Measurements from ENCODE around the gene SERTAD3.

SERTAD3 gene

DNA sequence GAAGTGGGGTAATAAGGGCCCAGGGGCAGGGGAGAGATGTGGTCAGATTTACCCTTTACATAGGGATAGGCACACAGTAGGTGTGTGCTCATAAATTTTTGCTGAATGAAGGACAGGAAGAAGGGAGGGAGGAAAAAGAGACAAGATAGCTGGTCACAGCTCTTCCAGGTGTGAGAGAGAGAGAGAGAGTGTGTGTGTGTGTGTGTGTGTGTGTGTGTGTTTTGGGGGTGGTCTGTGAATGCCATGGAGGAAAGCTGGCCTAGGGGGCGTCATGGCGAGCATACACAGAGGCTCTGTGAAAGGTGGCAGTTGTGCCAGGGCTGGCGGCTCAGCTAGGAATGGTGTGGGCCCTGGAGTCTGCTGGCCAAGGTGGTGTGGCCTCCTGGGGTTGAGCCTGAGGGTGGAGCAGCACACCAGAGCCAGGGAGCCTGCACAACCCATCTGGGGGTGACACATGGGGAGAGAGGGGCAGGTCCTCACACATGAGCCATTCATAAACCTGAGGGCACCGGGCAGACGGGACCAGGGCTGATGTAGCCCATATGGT lies 25.0 kb downstream of the SERTAD3 start:
- CTCF ChIA-PET = interaction anchor here (2.0 kb wide), 1 partner anchor 8 kb away, joined by 6 read pairs; no protein-coding TSS in a partner anchor
- POLR2A ChIA-PET = interaction anchor here (0.8 to 1.1 kb wide), 2 partner anchors 16 to 24 kb away, joined by 3 to 4 read pairs; no protein-coding TSS in a partner anchor
- TF ChIP-seq LEF1 (IDR thresholded peaks at IDR 0.05; ENCODE audit: borderline replicate concordance) (no peak), FOXA1 (IDR thresholded peaks at IDR 0.05) (no peak), CTBP1 (IDR thresholded peaks at IDR 0.05; ENCODE audit: borderline replicate concordance) (no peak), NFRKB (IDR thresholded peaks at IDR 0.05) (no peak), BHLHE40 (IDR thresholded peaks at IDR 0.05; ENCODE audit: borderline replicate concordance) (no peak), L3MBTL2 (conservative IDR thresholded peaks at IDR 0.05) (no peak), FOXK2 (IDR thresholded peaks at IDR 0.05) (no peak), FOXM1 (IDR thresholded peaks at IDR 0.05; ENCODE audit: borderline replicate concordance) (no peak)
- TF ChIP-seq, protein P1, sequence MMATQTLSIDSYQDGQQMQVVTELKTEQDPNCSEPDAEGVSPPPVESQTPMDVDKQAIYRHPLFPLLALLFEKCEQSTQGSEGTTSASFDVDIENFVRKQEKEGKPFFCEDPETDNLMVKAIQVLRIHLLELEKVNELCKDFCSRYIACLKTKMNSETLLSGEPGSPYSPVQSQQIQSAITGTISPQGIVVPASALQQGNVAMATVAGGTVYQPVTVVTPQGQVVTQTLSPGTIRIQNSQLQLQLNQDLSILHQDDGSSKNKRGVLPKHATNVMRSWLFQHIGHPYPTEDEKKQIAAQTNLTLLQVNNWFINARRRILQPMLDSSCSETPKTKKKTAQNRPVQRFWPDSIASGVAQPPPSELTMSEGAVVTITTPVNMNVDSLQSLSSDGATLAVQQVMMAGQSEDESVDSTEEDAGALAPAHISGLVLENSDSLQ (IDR thresholded peaks at IDR 0.05) = no peak
- DNase-seq (ENCODE audit: extremely low spot score) = no peak

DNA sequence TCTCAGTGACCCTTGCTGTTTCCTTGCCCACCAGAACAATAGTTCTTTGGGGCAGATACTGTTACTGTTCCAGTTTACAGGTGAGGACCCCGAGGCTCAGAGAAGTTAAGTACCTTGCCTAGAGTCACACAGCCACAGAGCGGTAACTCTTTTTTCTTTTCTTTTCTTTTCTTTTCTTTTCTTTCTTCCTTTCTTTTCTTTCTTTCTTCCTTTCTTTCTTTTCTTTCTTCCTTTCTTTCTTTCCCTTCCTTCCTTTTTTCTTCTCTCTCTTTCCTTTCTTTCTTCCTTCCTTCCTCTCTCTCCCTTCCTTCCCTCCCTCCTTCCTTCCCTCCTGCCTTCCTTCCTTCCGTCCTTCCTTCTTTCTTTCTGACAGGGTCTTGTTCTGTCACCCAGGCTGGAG lies 26.1 kb downstream of the SERTAD3 start:
- DNase-seq (ENCODE audit: extremely low spot score) = no peak
- CTCF ChIA-PET = interaction anchor here (1.2 kb wide), 1 partner anchor 46 kb away, joined by 3 read pairs; no protein-coding TSS in a partner anchor
- no peak for TF ChIP-seq FOXM1 (IDR thresholded peaks at IDR 0.05; ENCODE audit: borderline replicate concordance)
- TF ChIP-seq ARNT (IDR thresholded peaks at IDR 0.05) = no peak
- TF ChIP-seq SUZ12 (IDR thresholded peaks at IDR 0.05) = no peak
- no peak for TF ChIP-seq HDGF (IDR thresholded peaks at IDR 0.05; ENCODE audit: borderline replicate concordance)
- TF ChIP-seq, protein P1 (IDR thresholded peaks at IDR 0.05) = no peak
- TF ChIP-seq NFRKB (IDR thresholded peaks at IDR 0.05) = no peak
- TF ChIP-seq TARDBP (IDR thresholded peaks at IDR 0.05) = no peak
- no peak for TF ChIP-seq SP1 (IDR thresholded peaks at IDR 0.05)
- TF ChIP-seq FOXA1 (IDR thresholded peaks at IDR 0.05) = no peak
- no peak for TF ChIP-seq LEF1 (IDR thresholded peaks at IDR 0.05; ENCODE audit: borderline replicate concordance)
- TF ChIP-seq CTBP1 (IDR thresholded peaks at IDR 0.05; ENCODE audit: borderline replicate concordance) = no peak
- no peak for TF ChIP-seq L3MBTL2 (conservative IDR thresholded peaks at IDR 0.05)
- TF ChIP-seq FOXK2 (IDR thresholded peaks at IDR 0.05) = no peak
- POLR2A ChIA-PET = no interaction called here

DNA sequence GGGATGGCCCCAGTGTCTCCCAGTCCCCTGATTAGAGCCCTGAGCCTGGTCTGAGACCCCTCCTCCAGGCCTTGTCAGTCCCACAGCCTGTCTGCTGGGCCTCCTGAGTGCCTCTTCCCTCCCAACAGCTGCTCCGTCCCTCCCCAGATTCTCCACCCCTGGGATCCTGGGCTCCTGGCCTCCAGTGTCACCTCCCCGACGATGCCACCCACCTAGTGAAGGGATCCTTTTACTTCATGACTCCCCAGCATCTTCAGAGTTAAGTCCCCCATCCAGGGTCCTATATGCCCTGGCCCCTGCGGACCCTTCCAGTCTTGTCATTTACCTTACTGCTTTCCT lies 26.5 kb downstream of the SERTAD3 start:
- TF ChIP-seq, protein P1 (IDR thresholded peaks at IDR 0.05) = no peak
- no peak for TF ChIP-seq BHLHE40 (IDR thresholded peaks at IDR 0.05; ENCODE audit: borderline replicate concordance)
- TF ChIP-seq LEF1 (IDR thresholded peaks at IDR 0.05; ENCODE audit: borderline replicate concordance) = no peak
- no peak for TF ChIP-seq L3MBTL2 (conservative IDR thresholded peaks at IDR 0.05)
- TF ChIP-seq SP1 (IDR thresholded peaks at IDR 0.05) = no peak
- no peak for TF ChIP-seq TARDBP (IDR thresholded peaks at IDR 0.05)
- no peak for TF ChIP-seq FOXK2 (IDR thresholded peaks at IDR 0.05)
- no peak for TF ChIP-seq CTBP1 (IDR thresholded peaks at IDR 0.05; ENCODE audit: borderline replicate concordance)
- TF ChIP-seq FOXM1 (IDR thresholded peaks at IDR 0.05; ENCODE audit: borderline replicate concordance) = no peak
- TF ChIP-seq NFRKB (IDR thresholded peaks at IDR 0.05) = no peak
- CTCF ChIA-PET = interaction anchor here (1.2 kb wide), 1 partner anchor 46 kb away, joined by 3 read pairs; no protein-coding TSS in a partner anchor
- no peak for DNase-seq (ENCODE audit: extremely low spot score)
- POLR2A ChIA-PET = interaction anchor here (0.6 kb wide), 1 partner anchor 21 kb away, joined by 3 read pairs; no protein-coding TSS in a partner anchor

DNA sequence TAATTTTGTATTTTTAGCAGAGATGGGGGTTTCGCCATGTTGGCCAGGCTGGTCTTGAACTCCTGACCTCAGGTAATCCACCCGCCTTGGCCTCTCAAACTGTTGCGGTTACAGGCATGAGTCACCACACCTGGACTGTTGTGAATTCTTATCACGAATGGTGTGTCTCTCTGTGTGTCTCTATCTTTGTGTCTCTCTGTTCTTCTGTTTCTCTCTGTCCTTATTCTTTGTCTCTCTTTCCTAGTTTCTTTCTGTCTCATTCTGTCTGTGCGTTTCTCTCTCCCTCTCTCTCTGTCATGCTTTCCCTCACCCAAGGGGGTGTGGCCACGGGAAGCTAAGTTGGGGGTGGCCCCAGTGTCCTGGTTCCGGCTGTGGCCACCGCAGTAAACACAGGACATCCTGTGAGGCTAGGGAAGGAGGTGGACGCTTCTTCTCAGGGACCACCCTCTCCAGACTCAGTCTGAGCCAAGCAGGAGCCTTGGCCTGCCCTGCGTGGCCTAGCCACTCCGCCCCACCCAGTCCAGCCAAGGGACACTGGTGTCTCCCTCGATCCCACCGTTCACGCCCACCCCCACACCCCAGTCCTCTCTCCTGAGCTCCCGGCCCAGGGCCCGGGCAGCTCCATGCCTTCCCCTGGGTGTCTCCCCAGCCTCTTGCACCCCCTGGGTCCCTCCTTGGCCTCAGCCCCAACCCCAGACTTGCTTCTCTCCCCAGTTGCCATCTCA lies 27.1 kb downstream of the SERTAD3 start:
- no peak for DNase-seq (ENCODE audit: extremely low spot score)
- no peak for TF ChIP-seq FOXA1 (IDR thresholded peaks at IDR 0.05)
- TF ChIP-seq LEF1 (IDR thresholded peaks at IDR 0.05; ENCODE audit: borderline replicate concordance) = no peak
- TF ChIP-seq BHLHE40 (IDR thresholded peaks at IDR 0.05; ENCODE audit: borderline replicate concordance) = no peak
- ChIA-PET CTCF (interaction anchor here (0.7 to 1.2 kb wide), 2 partner anchors 21 to 47 kb away, joined by 3 read pairs; no protein-coding TSS in a partner anchor), POLR2A (interaction anchor here (0.6 kb wide), 1 partner anchor 21 kb away, joined by 3 read pairs; no protein-coding TSS in a partner anchor)

DNA sequence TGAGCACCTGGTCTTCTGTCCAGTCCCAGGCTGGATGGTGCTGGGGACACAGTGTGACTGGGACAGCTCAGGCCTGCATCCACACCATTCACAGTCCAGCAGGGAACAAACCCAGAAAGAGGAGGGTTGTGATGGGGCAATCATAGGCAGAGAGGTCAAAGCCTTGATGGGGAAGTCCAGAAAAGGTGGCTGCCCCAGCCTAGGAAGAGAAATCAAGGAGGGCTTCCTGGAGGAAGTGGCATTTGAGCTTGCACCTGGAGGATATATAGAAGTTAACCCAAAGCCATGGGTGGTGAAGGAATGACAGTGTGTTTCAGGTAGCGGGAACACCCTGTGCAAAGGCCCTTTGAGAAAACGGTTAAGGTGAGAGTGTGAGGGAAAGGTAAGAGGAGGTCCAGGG lies 28.4 kb downstream of the SERTAD3 start:
- ChIA-PET POLR2A (no interaction called here), CTCF (interaction anchor here (0.6 kb wide), 2 partner anchors 9 to 51 kb away, joined by 3 read pairs; no protein-coding TSS in a partner anchor)
- no peak for TF ChIP-seq CTBP1 (IDR thresholded peaks at IDR 0.05; ENCODE audit: borderline replicate concordance)
- DNase-seq (ENCODE audit: extremely low spot score) = no peak

DNA sequence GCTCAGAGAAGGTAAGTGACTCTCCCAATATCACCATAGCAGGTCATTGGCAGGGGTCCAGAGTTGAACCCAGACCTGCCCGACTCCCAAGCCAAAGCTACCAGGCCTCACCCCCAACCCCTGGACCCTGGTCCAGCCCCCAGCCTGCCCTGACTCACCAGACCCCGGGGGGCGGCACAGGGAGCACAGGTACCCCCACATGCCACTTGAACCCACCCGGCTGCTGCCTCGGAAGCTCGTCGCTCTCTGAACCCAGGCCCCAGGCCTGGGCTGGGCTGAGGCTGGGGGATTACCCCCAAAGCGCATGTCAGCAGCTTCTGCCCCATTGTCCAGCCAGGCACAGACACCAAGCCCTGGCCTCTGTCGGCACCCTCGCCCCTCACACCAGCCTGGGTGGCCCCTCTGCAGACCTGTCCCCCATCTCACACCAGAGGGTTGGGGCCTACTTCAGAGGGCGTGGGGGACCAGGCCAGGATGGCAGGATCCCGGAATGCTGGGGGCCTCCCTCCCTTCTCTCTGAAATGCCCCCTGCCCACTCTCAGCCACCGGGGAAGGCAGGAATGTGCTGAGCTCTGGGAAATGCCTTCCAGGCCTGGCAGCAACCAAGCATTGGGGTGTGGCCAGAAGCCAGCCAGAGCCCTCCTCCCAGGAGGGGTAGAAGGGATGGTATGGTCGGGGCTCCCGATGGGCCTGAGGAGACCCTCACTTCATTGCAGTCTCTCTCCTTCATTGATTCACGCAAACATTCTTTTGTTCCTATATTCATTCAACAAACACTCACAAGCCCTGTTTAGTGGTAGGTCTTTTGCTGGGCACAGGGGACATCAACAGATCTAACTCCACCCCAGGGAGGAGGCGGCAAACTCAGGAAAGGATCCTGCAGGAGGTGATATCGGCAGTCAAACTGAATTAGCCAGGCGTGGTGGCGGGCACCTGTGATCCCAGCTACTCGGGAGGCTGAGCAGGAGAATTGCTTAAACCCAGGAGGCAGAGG lies 29.3 kb downstream of the SERTAD3 start:
- ChIA-PET POLR2A (no interaction called here), CTCF (no interaction called here)
- TF ChIP-seq FOXA1 (IDR thresholded peaks at IDR 0.05) = no peak
- DNase-seq (ENCODE audit: extremely low spot score) = no peak
